ENCODE data around the gene SAFB. TPM values are rescaled to one million over a fixed set of nuclear protein-coding genes. Genes with fewer than 3 reads are reported as not detected.

SAFB gene
- total and polyA plus RNA-seq, 2 of the 13 experiments (the other 11 are each of a cell fraction or from before 2014, with no cell fraction given): 21.0 to 28.4 TPM

GRCh38 chr19:5641171-5641570 is 18.3 kb downstream of the SAFB start:
- in situ Hi-C loops (cut with HindIII; ENCODE audit: extremely low pct_ligation_motif_present, low pct_unique_long_range_greater_than_20kb) (no loop called here), intact Hi-C loops (cut with micrococcal nuclease; ENCODE audit: unreplicated experiment) (no loop called here)
- H3K36me3 ChIP-seq (replicated peaks in 1 of 2; ENCODE audit: control insufficient read depth in 1 of 2, insufficient read depth in 2 of 2, low read length in 2 of 2): peaks cover 31 to 72% of the 10 kb centered on the region in 2 experiments
- ChIA-PET CTCF (ENCODE audit: low intra/inter-chr PET ratio, low total read pairs) (no interaction called here), POLR2A (interaction anchor here (2.5 kb wide), 1 partner anchor 18 kb away, joined by 13 read pairs; the partner anchor contains the start of genes SAFB and SAFB2)
- H3K27me3 ChIP-seq (ENCODE audit: control insufficient read depth in 1 of 2, insufficient read depth in 2 of 2, low read length in 2 of 2): no peaks in the 10 kb centered on the region
- no peak for ATAC-seq
- no peak overlapping the region for H3K27ac ChIP-seq (ENCODE audit: extremely low read length, insufficient read depth, low read length)
- H2AFZ ChIP-seq (ENCODE audit: low read length): no peak overlapping the region
- no peaks in the 10 kb centered on the region for H3K9me3 ChIP-seq (ENCODE audit: low read length)
- H3K9ac ChIP-seq (ENCODE audit: insufficient read depth, low read depth, low read length): no peak overlapping the region
- no peak for DNase-seq (ENCODE audit: low spot score)
- peaks cover 23% of the 10 kb centered on the region for H3K4me1 ChIP-seq (ENCODE audit: insufficient read depth, low read length)
- H3K79me2 ChIP-seq (ENCODE audit: insufficient read depth, low read length): peaks cover 75% of the 10 kb centered on the region
- no peak for FAIRE-seq
- TF ChIP-seq ZSCAN9 (CRISPR knock-in tag; IDR thresholded peaks at IDR 0.05; ENCODE audit: borderline replicate concordance) (no peak), FOXP4 (CRISPR knock-in tag; IDR thresholded peaks at IDR 0.05) (no peak), SMAD1 (CRISPR knock-in tag; IDR thresholded peaks at IDR 0.05; ENCODE audit: borderline replicate concordance, low read depth) (no peak), NCOA1 (CRISPR knock-in tag; IDR thresholded peaks at IDR 0.05) (no peak), KDM5A (IDR thresholded peaks at IDR 0.05; ENCODE audit: borderline replicate concordance, low read length) (no peak), HOXA5 (CRISPR knock-in tag; IDR thresholded peaks at IDR 0.05) (no peak), ELF4 (CRISPR knock-in tag; IDR thresholded peaks at IDR 0.05; ENCODE audit: borderline replicate concordance) (no peak), ZEB1 (IDR thresholded peaks at IDR 0.05; ENCODE audit: insufficient replicate concordance, low read depth) (no peak), SP1 (IDR thresholded peaks at IDR 0.05) (no peak), SP1 (CRISPR knock-in tag; IDR thresholded peaks at IDR 0.05) (no peak), SIX1 (CRISPR knock-in tag; IDR thresholded peaks at IDR 0.05; ENCODE audit: borderline replicate concordance) (no peak), THRA (CRISPR knock-in tag; IDR thresholded peaks at IDR 0.05; ENCODE audit: borderline replicate concordance) (no peak)
- BruUV-seq (replicated peaks): no TSS peak
- peaks cover 56% of the 10 kb centered on the region for H4K20me1 ChIP-seq (ENCODE audit: insufficient read depth, low read length)
- no peak overlapping the region for H3K4me3 ChIP-seq (replicated peaks in 1 of 3; ENCODE audit: insufficient read depth in 1 of 3, low read depth in 2 of 3, low read length in 3 of 3)
- H3K4me2 ChIP-seq (ENCODE audit: low read depth, low read length): no peak overlapping the region
- 99% methylated on average over 4 of the region's 4 CpGs for WGBS (ENCODE audit: low lambda C conversion rate)
